ENCODE measurements around the gene PDE4D.

The PDE4D gene

GRCh38 chr5:59117320-59117719 is 776.2 kb downstream of the PDE4D start:
- Histone ChIP-seq H3K27me3 (no peaks in the 10 kb centered on the region), H3K4me1 (peaks cover 3 to 42% (median 7%) of the 10 kb centered on the region in 10 experiments; a peak in 15 of 20 replicates), H3K4me3 (no peak overlapping the region), H3K4me2 (peak overlapping the region in 2 of 11 experiments; percentile 44 to 64; a peak in 2 of 22 replicates), H4K20me1 (no peaks in the 10 kb centered on the region), H3K27ac (no peak overlapping the region), H3K36me3 (no peaks in the 10 kb centered on the region), H3K9ac (no peak overlapping the region), H3K9me3 (replicated peaks in 1 of 11) (no peaks in the 10 kb centered on the region; a peak in 1 of 22 replicates)
- no peak for TF ChIP-seq Cebpa-rat (IDR thresholded peaks at IDR 0.05)

GRCh38 chr5:59116231-59116865 is 777.2 kb downstream of the PDE4D start:
- Histone ChIP-seq H3K36me3 (no peaks in the 10 kb centered on the region), H3K27ac (no peak overlapping the region), H4K20me1 (no peaks in the 10 kb centered on the region), H3K9me3 (replicated peaks in 1 of 11) (no peaks in the 10 kb centered on the region; a peak in 1 of 22 replicates), H3K9ac (no peak overlapping the region), H3K27me3 (no peaks in the 10 kb centered on the region), H3K4me2 (no peak overlapping the region), H3K4me1 (peaks cover 11 to 39% (median 16%) of the 10 kb centered on the region in 10 experiments; a peak in 18 of 20 replicates), H3K4me3 (no peak overlapping the region)
- no peak for TF ChIP-seq Cebpa-rat (IDR thresholded peaks at IDR 0.05)

GRCh38 chr5:59115345-59115744 is 778.2 kb downstream of the PDE4D start:
- peaks cover 11 to 32% (median 20%) of the 10 kb centered on the region in 10 experiments; a peak in 18 of 20 replicates for H3K4me1 ChIP-seq
- no peaks in the 10 kb centered on the region for H3K36me3 ChIP-seq
- TF ChIP-seq Cebpa-rat (IDR thresholded peaks at IDR 0.05), result no peak
- no peak overlapping the region for H3K4me3 ChIP-seq
- H3K27ac ChIP-seq, result no peak overlapping the region
- no peaks in the 10 kb centered on the region for H3K27me3 ChIP-seq
- H3K9ac ChIP-seq, result no peak overlapping the region
- H3K4me2 ChIP-seq, result peak overlapping the region in 3 of 11 experiments; percentile 3 to 29 (median 3); a peak in 1 of 22 replicates
- H3K9me3 ChIP-seq (replicated peaks in 1 of 11), result no peaks in the 10 kb centered on the region
- no peaks in the 10 kb centered on the region for H4K20me1 ChIP-seq

- H3K27ac ChIP-seq, result no peak overlapping the region
- no peaks in the 10 kb centered on the region for H4K20me1 ChIP-seq
- H3K27me3 ChIP-seq, result no peaks in the 10 kb centered on the region
- no peak overlapping the region for H3K9ac ChIP-seq
- H3K4me2 ChIP-seq, result no peak overlapping the region
- H3K4me1 ChIP-seq, result peaks cover 8 to 21% (median 17%) of the 10 kb centered on the region in 10 experiments; a peak in 17 of 20 replicates
- H3K9me3 ChIP-seq (replicated peaks in 1 of 11), result no peaks in the 10 kb centered on the region
- H3K4me3 ChIP-seq, result no peak overlapping the region
- TF ChIP-seq Cebpa-rat (IDR thresholded peaks at IDR 0.05), result no peak
- H3K36me3 ChIP-seq, result no peaks in the 10 kb centered on the region
Measured at GRCh38 chr5:59109383-59109782, 784.1 kb downstream of the PDE4D start.

GRCh38 chr5:59107692-59108091 is 785.8 kb downstream of the PDE4D start:
- H3K4me3 ChIP-seq, result no peak overlapping the region
- peaks cover 16 to 20% (median 17%) of the 10 kb centered on the region in 10 experiments; a peak in 19 of 20 replicates for H3K4me1 ChIP-seq
- H3K27ac ChIP-seq, result no peak overlapping the region
- H3K4me2 ChIP-seq, result no peak overlapping the region
- no peaks in the 10 kb centered on the region for H4K20me1 ChIP-seq
- H3K9ac ChIP-seq, result no peak overlapping the region
- H3K27me3 ChIP-seq, result no peaks in the 10 kb centered on the region
- H3K9me3 ChIP-seq (replicated peaks in 1 of 11), result no peaks in the 10 kb centered on the region
- no peak; a peak in 1 of 22 replicates for TF ChIP-seq Cebpa-rat (IDR thresholded peaks at IDR 0.05)
- no peaks in the 10 kb centered on the region for H3K36me3 ChIP-seq

- Histone ChIP-seq H3K4me2 (no peak overlapping the region), H3K36me3 (no peaks in the 10 kb centered on the region), H3K9me3 (replicated peaks in 1 of 11) (no peaks in the 10 kb centered on the region), H4K20me1 (no peaks in the 10 kb centered on the region), H3K4me1 (peaks cover 0 to 15% (median 0%) of the 10 kb centered on the region in 10 experiments; a peak in 5 of 20 replicates), H3K27me3 (no peaks in the 10 kb centered on the region), H3K27ac (no peak overlapping the region), H3K4me3 (no peak overlapping the region), H3K9ac (no peak overlapping the region)
- no peak for TF ChIP-seq Cebpa-rat (IDR thresholded peaks at IDR 0.05)
Measured at GRCh38 chr5:59104400-59105127, 789.0 kb downstream of the PDE4D start.

GRCh38 chr5:59103303-59103702 is 790.2 kb downstream of the PDE4D start:
- H3K27ac ChIP-seq, result no peak overlapping the region
- no peaks in the 10 kb centered on the region for H3K36me3 ChIP-seq
- no peak overlapping the region for H3K4me3 ChIP-seq
- TF ChIP-seq Cebpa-rat (IDR thresholded peaks at IDR 0.05), result no peak
- no peaks in the 10 kb centered on the region for H3K27me3 ChIP-seq
- H3K4me2 ChIP-seq, result peak overlapping the region in 3 of 11 experiments; percentile 7 to 50 (median 43); a peak in 5 of 22 replicates
- peaks cover 0 to 15% (median 0%) of the 10 kb centered on the region in 10 experiments; a peak in 5 of 20 replicates for H3K4me1 ChIP-seq
- H4K20me1 ChIP-seq, result no peaks in the 10 kb centered on the region
- no peaks in the 10 kb centered on the region for H3K9me3 ChIP-seq (replicated peaks in 1 of 11)
- H3K9ac ChIP-seq, result no peak overlapping the region

- Histone ChIP-seq H3K27ac (no peak overlapping the region), H3K9me3 (replicated peaks in 1 of 11) (no peaks in the 10 kb centered on the region), H3K9ac (no peak overlapping the region), H3K27me3 (no peaks in the 10 kb centered on the region), H3K4me3 (no peak overlapping the region), H3K4me1 (peaks cover 0 to 15% (median 0%) of the 10 kb centered on the region in 10 experiments; a peak in 5 of 20 replicates), H3K4me2 (peak overlapping the region in 2 of 11 experiments; percentile 43 to 50; a peak in 3 of 22 replicates), H3K36me3 (no peaks in the 10 kb centered on the region), H4K20me1 (no peaks in the 10 kb centered on the region)
- TF ChIP-seq Cebpa-rat (IDR thresholded peaks at IDR 0.05), result no peak
Measured at GRCh38 chr5:59102437-59102836, 791.1 kb downstream of the PDE4D start.

- no peak overlapping the region for H3K27ac ChIP-seq
- no peak overlapping the region for H3K4me2 ChIP-seq
Measured at GRCh38 chr5:59100875-59101274, 792.7 kb downstream of the PDE4D start.

More at GRCh38 chr5:59100875-59101274, 792.7 kb downstream of the PDE4D start:
- Histone ChIP-seq H3K36me3 (no peaks in the 10 kb centered on the region), H3K4me3 (no peak overlapping the region), H3K27me3 (no peaks in the 10 kb centered on the region), H4K20me1 (no peaks in the 10 kb centered on the region), H3K4me1 (peaks cover 0 to 15% (median 0%) of the 10 kb centered on the region in 10 experiments; a peak in 5 of 20 replicates), H3K9ac (no peak overlapping the region), H3K9me3 (replicated peaks in 1 of 11) (no peaks in the 10 kb centered on the region)
- TF ChIP-seq Cebpa-rat (IDR thresholded peaks at IDR 0.05), result no peak

Data from BLaER1 treated with 17β-estradiol and CSF1 and Interleukin-3, amounts not matched to agents 10 nM and 100 nM (cell line).